Ramos (cell line): ENCODE measurements around the gene ATP5ME.

Experiments
- in situ Hi-C: fragments of 300-500 bp; cut with MboI; formaldehyde crosslinking; loops from one replicate; pipeline ENCODE4 v1.14.3; 2022; ENCODE audit warnings: low sequenced_read_pairs; ENCODE audit not compliant: unreplicated experiment

ATP5ME gene

DNA sequence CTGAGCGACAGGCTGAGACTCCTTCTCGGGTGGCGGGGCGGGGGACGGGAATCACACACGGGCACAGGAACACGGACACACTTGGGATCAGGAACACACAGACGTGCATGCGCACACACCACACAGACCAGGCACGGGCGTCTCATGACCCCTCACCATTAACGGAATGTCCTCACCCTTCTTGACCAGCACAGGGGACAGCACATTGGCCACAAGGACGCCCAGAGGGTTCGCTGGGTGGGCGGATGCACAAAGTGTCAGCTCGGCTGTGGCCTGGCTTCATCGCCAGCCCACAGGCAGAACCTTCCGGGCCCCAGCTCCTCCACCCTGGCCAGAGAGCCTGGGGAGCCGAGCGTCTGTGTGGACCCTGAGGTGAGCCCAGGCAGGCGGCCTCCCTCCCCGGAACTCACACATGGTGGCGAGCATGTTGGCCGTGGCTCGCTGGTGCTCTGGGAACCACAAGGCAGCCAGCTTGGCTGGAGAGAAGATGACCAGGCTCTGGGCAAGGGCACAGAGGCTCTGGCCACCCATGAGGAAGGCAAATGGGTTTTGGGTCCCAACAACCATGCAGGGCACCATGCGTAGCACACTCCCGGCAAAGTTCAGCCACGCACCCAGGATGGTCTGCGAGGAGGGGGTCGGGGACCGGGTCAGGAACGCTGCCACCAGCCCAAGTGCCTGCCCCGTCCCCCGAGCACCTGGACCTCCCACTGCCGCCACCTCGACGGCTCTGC lies 11.8 kb upstream of the ATP5ME start:
- in situ Hi-C loops = no loop called here

DNA sequence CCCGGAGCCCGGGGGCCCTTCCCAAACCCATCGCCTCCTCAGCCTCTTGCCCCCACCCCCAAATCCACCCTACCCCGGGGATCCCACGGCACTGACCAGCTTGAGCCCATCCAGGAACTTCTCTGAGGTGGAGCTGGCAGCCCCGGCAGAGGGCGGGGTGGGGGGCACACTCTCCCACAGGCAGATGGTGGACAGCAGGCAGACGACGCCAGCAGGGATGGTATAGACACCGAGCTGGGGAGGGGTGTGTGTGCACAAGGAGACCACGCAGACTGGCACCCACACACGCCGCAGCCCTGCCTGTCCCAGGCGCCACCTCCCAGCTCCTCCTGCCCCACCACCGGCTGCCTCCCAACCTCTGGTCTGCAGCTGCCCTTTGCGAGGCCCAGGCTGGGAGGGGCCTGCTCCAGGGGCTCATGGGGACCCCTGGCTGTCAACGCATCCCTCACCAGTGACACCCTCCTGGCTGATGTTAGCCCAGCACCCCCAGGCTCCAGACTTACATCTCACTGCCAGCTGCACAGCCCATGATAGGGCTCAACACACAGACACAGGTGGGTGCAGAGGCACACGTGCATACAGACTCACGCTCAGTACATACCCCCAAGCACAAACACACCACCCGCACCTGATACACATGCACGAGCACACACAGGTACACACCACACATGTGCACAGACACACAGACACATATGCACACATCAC lies 10.7 kb upstream of the ATP5ME start:
- in situ Hi-C loops = no loop called here

DNA sequence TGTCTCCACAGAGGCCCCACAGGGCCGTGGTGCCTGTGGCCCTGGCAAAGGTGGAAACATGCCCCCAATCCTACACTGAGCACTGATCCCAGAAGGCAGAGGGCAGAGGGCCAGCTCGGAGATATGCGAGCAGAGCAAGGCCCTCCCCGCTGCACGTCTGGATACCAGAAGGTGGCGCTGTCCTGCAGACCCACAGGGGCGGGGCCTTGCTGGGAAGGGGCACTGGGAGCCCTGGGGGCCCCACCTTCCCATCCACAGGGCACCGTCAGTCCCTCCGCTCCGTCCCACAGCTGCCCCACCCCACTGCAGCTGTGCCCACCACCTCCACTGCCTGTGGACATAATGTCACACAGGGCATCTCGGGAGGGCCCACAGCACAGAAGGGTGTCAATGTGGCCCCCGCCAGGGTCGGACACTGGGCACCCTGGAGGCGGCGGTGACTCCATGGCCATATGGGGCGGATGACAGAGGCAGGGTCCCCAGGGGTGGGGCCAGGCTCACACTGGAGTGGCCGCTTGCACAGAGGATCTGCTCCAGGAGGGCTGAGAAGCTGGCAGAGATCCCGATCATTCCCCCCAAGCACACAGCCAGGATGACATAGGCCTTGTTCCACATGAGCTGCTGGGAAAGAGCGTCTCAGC lies 10.0 kb upstream of the ATP5ME start:
- in situ Hi-C loops = no loop called here

DNA sequence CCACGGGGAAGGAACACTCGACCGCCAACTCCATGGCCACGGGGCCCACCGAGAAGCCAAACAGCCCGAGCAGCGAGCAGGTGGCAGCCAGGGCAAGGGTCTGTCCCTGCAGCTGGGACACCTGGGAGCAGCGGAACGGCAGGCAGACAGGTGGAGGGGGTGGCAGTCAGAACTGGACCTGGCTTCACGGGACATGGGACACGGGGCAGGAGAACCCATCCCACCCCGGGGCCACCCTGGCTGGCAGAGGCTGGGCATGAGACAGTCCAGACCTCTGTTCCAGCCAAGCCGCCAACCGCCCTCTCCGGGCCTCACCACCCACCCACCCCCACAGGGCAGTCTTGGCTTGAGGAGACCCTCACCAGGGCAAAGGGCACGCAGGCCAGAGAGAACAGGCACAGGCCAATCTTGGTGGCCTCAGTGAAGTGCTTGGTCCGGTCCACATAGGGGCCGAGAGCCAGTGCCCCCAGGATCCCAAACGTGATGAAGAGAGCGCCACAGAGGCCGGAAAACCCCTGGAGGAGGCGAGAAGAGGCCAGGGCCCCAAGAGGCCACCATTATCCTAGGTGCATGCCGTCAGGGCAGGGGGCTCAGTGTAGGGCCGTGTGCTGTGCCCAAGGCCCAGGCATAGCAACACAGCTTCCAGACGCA lies 9.3 kb upstream of the ATP5ME start:
- in situ Hi-C loops = no loop called here

DNA sequence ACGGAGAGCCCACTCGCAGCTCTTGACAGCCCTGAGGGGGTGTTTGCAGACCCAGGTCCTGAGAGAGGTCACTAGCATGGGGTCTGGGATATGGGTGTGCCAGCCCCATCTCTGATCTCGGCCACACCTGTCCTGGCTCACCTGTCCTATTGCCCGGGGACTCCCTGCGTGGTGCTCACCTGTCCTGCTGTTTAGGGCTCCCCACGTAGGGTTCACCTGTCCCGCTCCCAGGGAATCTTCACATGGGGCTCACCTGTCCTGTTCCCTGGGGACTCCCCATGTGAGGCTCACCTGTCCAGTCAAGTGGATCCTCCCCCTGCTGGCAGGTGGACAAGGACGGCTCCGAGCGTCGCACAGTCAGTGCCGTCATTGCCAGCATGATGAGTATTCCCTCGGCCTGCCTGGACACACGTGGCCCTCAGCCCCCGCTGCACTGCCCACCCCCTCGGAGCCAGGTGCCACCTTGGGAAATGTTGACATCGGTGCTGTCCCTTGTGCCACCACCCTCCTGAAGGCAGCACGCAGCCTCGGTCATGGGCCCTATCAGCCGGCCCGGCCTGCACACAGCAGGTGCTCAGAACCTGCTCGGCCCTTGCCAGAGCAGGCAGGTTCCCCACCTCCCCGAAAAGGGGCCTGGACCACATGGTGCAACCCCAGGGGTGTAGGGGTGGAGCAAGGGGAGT lies 8.6 kb upstream of the ATP5ME start:
- in situ Hi-C loops = no loop called here

DNA sequence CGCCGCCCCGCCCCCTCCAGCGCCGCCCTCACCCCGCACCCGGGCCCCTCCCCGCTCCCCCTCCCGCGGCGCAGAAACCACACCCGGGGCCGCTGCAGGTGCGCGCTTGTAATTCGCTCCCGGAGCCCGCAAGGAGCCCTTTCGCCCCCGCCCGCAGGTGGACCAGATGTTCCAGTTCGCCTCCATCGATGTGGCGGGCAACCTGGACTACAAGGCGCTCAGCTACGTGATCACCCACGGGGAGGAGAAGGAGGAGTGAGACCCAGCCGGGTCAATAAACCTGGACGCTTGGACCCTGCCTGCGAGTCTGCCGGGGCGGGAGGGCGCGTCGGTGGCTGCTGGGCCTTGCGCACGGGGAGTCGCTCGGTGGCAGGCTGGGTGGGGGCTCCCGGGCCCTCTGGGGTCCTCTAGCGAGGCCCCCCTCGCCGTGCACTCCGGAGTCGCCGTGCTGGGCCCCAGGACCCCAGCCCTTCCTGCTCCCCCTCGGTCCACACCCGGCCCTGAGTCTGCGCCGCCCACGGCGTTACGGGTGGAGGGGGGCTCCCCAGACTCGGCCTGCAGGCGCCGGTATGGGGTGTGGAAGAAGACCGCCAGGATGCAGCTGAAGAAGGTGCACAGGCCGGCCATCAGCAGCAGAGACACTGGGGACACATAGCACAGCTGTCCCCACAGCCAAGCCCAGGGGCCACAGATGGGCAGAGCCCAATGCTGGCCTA lies 7.8 kb upstream of the ATP5ME start:
- in situ Hi-C loops = no loop called here

DNA sequence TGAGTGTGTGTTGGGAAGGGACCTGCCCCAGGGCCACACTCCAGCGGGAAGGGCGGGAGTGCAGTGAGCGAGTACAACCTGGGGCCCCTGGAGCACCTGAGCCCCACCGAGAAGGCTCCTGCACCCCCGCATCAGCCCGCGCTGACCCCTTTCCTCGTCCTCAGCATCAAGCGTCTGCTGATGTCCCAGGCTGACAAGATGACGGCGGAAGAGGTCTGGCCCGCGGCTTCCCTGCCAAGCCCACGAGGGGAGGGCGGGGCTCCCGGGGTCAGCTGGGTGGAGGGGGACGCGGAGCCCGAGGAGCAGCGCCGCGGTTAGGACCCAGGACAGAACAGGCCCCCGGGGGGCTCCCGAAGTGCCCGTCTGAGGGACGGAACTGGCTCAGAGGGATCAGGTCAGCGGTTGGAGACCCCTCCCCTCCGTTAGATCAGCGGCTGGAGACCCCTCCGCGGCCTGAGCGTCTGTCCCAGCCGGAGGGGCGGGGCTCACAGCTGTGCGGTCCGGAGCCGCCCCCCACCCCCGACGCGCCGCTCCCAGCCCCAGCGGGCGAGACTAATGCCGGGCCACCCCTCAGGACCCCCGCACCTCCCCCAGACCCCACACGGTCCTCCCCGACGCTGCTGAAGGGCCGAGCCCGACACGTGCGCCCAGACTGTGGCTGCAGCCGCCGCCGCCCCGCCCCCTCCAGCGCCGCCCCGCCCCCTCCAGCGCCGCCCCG lies 7.0 kb upstream of the ATP5ME start:
- in situ Hi-C loops = no loop called here

DNA sequence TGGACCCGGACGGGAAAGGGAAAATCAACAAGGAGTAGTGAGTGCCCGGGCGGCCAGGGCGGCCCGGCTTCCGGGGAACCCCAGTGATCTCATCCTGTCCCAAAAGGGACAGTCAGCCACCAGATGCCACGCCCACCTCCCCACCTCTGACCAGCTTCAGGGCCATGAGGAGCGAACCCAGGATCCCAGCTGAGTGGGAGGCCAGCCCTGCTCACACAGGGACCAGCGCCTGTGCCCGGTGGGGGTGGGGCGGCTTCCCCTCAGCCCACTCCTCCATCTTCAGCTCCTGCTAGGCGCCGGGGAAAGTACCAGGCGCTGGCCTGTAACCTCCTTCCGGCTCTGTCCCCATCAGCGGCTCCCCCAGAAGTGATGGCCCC lies 6.5 kb upstream of the ATP5ME start:
- in situ Hi-C loops = no loop called here

DNA sequence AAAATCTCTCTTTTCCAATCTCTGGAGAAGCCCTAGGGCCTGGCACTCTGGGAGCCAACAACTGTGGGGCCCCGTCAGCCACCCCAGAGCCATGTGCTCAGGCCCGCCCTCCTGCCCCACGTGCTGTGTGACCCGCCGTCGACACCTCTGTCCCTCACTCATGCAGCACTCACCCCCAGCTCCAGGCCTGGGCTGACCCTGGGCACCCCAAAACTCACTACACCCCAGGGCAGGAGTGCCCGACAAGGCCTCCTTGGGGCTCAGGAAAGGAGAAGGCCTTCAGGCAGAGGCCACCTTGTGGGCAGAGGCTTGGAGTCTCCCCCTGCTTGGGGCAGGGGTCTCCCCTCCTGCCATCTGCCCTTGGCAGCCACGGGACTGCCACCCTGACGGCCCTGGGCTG lies 6.0 kb upstream of the ATP5ME start:
- in situ Hi-C loops = no loop called here

DNA sequence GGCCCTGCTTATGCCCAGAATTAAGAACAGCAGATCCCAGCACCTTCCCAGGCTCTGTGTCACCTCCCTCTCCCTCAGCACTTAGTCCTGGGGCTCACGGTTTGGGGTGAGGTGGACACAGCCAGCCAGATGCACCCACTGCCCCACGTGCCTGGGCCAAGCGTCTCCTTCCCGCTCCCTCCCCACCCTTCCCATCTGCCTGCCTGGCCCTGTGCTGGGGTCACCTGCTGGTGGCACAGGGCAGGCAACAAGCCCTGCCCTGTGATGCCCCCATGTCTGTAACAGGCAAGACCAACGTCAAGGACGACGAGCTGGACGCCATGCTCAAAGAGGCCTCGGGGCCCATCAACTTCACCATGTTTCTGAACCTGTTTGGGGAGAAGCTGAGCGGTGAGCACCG lies 5.6 kb upstream of the ATP5ME start:
- in situ Hi-C loops = no loop called here

DNA sequence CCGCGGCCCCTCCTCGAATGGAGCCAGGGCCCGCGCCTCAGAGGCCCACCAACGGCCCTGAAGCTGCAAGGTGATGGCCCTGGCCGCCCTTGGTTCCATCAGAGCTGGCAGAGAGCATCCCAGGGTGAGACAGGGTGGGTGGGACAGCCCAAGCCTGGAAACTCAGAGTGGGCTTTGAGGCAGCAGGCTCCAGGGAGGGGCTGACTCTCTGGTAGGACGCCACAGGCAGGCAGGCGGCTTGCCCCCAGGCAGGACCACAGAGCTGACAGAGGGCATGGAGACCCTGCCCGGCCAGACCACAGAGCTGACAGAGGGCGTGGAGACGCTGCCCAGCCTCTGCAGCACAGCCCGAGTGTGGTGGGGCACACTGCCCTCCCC lies 5.0 kb upstream of the ATP5ME start:
- in situ Hi-C loops = no loop called here

DNA sequence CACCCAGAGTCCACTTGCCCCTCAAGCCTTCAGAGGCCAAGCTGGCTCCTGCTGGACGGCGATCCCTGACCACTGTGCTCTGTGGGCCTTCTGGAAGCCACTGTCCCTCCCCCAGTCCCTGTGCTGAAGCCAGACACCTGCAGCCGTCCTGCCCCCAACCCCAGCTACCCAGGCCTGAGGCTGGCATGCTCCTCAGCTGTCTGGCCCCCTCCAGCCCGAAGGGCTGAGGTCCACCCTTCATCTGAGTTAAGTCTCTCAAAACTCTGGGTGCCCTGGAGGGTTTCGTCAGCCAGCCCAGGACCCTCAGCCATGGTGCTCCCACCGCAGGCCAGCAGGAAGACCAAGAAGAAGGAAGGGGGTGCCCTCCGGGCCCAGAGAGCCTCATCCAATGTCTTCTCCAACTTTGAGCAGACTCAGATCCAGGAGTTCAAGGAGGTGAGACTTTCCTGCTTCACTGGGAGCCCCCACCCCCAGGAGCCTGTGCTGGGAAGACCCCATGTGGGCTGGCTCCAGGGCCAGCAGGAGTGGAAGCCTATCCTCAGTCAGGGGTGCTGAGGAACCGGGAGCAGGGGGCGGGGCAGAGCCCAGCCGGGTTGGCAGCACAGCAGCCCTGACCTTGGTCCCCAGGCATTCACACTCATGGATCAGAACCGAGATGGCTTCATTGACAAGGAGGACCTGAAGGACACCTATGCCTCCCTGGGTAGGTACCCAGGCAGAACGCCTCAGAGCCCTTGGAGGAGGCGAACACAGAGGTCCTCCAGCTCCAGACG lies 4.4 kb upstream of the ATP5ME start:
- in situ Hi-C loops = no loop called here

DNA sequence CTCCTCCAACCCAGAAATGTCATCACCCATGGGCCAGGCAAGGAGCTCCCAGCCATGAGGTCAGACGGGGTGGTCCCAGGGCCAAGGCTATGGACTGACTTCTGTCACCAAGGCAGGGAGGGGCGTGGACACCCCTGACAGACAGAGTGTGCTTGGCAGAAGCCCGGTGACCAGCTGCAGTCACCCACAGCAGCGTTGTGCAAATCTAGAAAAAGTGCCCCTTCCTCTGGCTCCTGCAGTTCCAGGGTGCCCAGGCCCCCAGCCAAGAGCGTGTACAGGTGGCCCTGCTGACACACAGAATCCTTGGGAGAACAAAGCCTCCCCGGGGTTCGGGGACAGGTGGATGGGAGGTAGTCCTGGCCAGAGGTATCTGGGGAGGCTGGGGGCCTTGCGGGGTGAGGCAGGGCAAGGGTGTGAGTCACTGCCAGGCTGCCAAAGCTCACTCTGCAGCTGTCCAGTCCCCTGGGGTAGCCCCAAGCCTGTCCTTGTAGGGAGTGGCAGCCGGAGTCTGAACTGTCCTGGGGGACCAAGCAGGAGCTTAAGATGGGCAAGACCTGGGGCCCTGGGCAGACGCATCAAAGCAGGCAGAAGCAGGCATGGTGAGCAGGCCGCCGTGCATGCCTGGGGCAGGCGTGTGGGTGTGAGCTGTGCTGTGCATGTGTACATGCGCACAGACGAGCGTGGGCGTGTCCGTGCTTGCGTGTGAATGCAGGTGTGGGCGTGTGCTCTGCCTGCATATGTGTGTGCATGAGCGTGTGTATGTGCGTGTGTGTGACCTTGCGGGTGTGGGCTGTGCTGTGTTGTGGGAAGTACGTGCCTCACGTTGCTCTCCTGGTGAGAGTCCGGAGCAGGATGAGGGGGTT lies 3.6 kb upstream of the ATP5ME start:
- in situ Hi-C loops = no loop called here

DNA sequence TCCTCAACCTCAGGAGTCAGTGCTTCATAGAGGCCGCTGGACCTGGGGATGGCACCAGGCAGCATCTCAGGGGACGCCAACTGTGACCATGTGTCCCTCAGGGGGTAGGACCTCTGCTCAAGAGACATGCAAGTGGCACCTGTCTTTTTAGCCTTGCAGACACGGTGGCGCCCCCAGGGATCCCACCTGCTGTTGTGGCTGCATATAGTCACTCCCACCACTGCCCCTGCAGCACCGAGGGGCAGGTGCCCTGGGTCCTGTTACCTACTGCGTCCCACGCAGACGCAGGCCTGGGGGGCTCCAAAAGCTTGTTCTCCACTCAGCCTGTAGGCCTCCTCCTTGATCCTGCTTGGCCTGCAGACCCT lies 2.8 kb upstream of the ATP5ME start:
- in situ Hi-C loops = no loop called here

DNA sequence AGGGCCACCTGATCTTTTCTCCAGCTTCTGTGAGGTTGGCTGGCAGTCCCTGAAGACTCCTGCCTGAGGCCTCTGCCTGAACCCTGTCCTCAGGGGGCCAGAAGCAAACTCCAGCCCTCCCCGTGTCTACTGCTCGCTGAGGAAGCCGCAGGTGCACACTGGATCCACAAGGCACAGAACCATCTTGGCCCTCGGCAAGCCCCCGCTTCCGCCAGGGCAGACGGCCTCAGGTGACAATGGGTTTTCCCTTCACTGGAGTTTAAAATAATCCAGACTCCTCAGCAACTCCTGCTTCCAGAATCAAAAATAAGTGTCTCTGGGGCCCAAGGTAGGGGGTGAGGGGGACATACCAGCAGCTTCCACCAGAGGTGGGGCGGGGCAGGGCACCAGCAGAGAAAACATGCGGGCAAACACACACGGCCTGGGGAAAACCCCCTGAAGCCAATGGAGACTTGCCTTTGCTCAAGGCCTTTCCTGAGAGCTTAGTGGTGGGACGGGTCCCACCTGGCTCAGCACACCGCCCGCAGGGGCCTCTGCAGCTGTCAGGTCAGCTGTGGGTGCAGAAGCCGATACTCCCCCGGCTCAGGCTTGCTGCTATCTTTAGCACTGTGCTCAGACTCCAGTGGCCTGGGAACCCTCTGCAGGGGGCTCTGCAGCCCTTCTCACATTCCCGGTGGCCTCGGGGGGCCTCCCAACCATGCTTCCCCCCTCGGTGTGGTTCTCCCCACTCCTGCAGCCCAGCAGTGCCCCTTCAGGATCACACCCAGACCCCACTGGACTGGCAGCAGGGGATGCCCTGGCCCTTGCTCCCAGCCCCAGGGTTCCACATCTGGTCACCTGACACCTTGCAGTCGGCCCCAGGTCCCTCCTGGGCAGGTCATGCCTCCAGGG lies 2.1 kb upstream of the ATP5ME start:
- in situ Hi-C loops = no loop called here

DNA sequence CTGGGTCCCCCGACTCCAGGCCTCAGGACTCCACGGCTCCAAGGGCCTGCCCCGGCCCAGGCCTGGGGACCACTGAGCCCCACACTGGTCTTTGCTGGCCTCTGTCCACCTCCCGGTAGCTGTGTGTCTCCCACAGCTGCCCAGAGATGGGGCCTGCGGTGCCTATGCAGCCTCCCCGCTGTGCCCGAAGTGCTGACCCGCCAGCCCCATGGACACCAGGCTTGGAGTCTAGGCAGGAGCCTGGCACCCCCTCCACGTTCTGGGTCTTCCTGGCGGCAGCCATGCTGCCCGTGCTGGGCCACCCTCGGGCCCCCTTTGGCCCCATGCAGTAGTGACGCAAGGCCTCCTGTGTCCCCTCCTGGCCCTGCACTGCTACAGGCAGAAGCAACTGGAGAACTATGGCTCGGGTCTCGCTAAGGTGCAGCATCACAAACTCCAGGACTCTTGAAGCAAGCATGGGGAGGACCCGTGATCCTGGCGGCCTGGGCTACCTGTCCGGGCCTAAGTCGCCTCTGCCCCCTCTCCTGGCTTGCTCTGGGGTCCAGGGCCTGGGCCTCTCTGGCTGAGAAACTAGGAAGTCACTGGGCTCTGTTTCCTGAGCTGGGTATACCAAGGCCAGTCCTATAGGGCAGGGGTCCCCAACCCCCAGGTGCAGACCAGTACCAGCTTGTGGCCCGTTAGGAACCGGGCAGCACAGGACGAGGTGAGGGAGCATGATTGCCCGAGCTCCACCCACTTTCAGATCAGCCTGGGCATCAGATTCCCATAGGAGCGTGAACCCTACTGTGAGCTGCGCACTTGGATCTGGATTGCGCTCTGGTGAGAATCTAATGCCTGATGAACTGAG lies 1.2 kb upstream of the ATP5ME start:
- in situ Hi-C loops = no loop called here
